NT2/D1 (cell line): ENCODE data around the gene DNALI1.
A peak's percentile ranks its signal among the peaks of the same experiment; 100 is the strongest.
"Not testable (repeated sequence)": the region's sequence is repeated elsewhere in the genome, so short reads cannot be mapped to it uniquely, and the experiment has no call there.

Experiments
- DNase-seq: peaks from one replicate; pipeline ENCODE4 v3.0.0-alpha.2; 2011; ENCODE audit warnings: low read depth, low spot score
- H3K27me3 ChIP-seq: 2 replicates; pipeline ENCODE4 v1.6.0; 2011; ENCODE audit warnings: mild to moderate bottlenecking; ENCODE audit not compliant: insufficient read length, insufficient read depth
- H3K36me3 ChIP-seq: 2 replicates; pipeline ENCODE4 v1.6.1; 2011; ENCODE audit warnings: mild to moderate bottlenecking, low read length, mixed read lengths; ENCODE audit not compliant: insufficient read depth, insufficient read length
- H3K4me1 ChIP-seq: 2 replicates; pipeline ENCODE4 v1.5.1; 2011; ENCODE audit not compliant: insufficient read depth, insufficient read length
- H3K4me3 ChIP-seq: 2 replicates; pipeline ENCODE4 v1.5.1; 2011; ENCODE audit warnings: low read depth; ENCODE audit not compliant: insufficient read length
- H3K9ac ChIP-seq: 2 replicates; pipeline ENCODE4 v1.6.0; 2011; ENCODE audit warnings: low read depth; ENCODE audit not compliant: insufficient read length
- H3K9me3 ChIP-seq: 2 replicates; pipeline ENCODE4 v1.5.1; 2011; ENCODE audit warnings: mild to moderate bottlenecking, low read length; ENCODE audit not compliant: insufficient read depth
- SUZ12 ChIP-seq: IDR thresholded peaks from 2 replicates; pipeline ENCODE4 v1.6.1; 2011; ENCODE audit not compliant: insufficient read length, insufficient read depth; ENCODE audit errors: extremely low read depth
- YY1 ChIP-seq: IDR thresholded peaks from 2 replicates; pipeline ENCODE4 v1.6.1; 2011; ENCODE audit not compliant: insufficient read length, insufficient read depth
- ZNF274 ChIP-seq: IDR thresholded peaks from 2 replicates; pipeline ENCODE4 v1.6.1; 2011; ENCODE audit warnings: mild to moderate bottlenecking, low read depth, low read length

The DNALI1 gene

GRCh38 chr1:37570528-37571334 lies 14.0 kb downstream of the DNALI1 start:
- H3K27me3 ChIP-seq = no peaks in the 10 kb centered on the region
- TF ChIP-seq SUZ12 (no peak), YY1 (no peak), ZNF274 (no peak)
- no peak overlapping the region for H3K4me3 ChIP-seq
- H3K36me3 ChIP-seq = peaks cover 98% of the 10 kb centered on the region
- H3K9me3 ChIP-seq = no peaks in the 10 kb centered on the region
- no peak overlapping the region for H3K9ac ChIP-seq
- no peaks in the 10 kb centered on the region for H3K4me1 ChIP-seq
- no peak for DNase-seq

GRCh38 chr1:37574834-37575480 lies 18.2 kb downstream of the DNALI1 start:
- Histone ChIP-seq H3K27me3 (no peaks in the 10 kb centered on the region), H3K36me3 (peaks cover 95% of the 10 kb centered on the region), H3K9me3 (no peaks in the 10 kb centered on the region), H3K9ac (no peak overlapping the region), H3K4me3 (no peak overlapping the region), H3K4me1 (no peaks in the 10 kb centered on the region)
- TF ChIP-seq ZNF274 = no peak
- TF ChIP-seq SUZ12 = no peak
- no peak for TF ChIP-seq YY1
- DNase-seq = no peak

GRCh38 chr1:37575692-37576091 lies 19.0 kb downstream of the DNALI1 start:
- DNase-seq = no peak

GRCh38 chr1:37584544-37584943 lies 27.8 kb downstream of the DNALI1 start:
- H3K27me3 ChIP-seq, H3K4me3 ChIP-seq, H3K4me1 ChIP-seq, H3K9ac ChIP-seq, DNase-seq, H3K9me3 ChIP-seq: not testable (repeated sequence)
- peaks cover 96% of the 10 kb centered on the region for H3K36me3 ChIP-seq

More at GRCh38 chr1:37575692-37576091, 19.0 kb downstream of the DNALI1 start:
- H3K4me1 ChIP-seq = no peaks in the 10 kb centered on the region
- no peaks in the 10 kb centered on the region for H3K27me3 ChIP-seq
- no peaks in the 10 kb centered on the region for H3K9me3 ChIP-seq
- H3K36me3 ChIP-seq = peaks cover 97% of the 10 kb centered on the region
- H3K4me3 ChIP-seq = no peak overlapping the region
- no peak for TF ChIP-seq YY1
- TF ChIP-seq ZNF274 = no peak
- no peak for TF ChIP-seq SUZ12
- H3K9ac ChIP-seq = no peak overlapping the region

GRCh38 chr1:37588939-37589338 lies 32.2 kb downstream of the DNALI1 start:
- H3K36me3 ChIP-seq = peaks cover 96% of the 10 kb centered on the region
- no peak for TF ChIP-seq YY1
- no peak for TF ChIP-seq SUZ12
- TF ChIP-seq ZNF274 = no peak

GRCh38 chr1:37593726-37594125 lies 37.0 kb downstream of the DNALI1 start:
- Histone ChIP-seq H3K36me3 (peaks cover 58% of the 10 kb centered on the region), H3K4me3 (no peak overlapping the region), H3K9ac (no peak overlapping the region)

More at GRCh38 chr1:37588939-37589338, 32.2 kb downstream of the DNALI1 start:
- no peak overlapping the region for H3K4me3 ChIP-seq
- no peaks in the 10 kb centered on the region for H3K9me3 ChIP-seq
- H3K4me1 ChIP-seq = no peaks in the 10 kb centered on the region
- H3K9ac ChIP-seq = no peak overlapping the region
- H3K27me3 ChIP-seq = no peaks in the 10 kb centered on the region
- no peak for DNase-seq

GRCh38 chr1:37595440-37596181 lies 38.9 kb downstream of the DNALI1 start, which contains the start of gene GNL2:
GNL2 (minus strand) TSS chr1:37595937; CDS start chr1:37595822, 115 bp downstream.
- TF ChIP-seq YY1 = no peak
- TF ChIP-seq SUZ12 = no peak
- no peak for TF ChIP-seq ZNF274
- peak within 1 kb of the TSS; percentile 87 for H3K4me3 ChIP-seq

More at GRCh38 chr1:37593726-37594125, 37.0 kb downstream of the DNALI1 start:
- no peak for DNase-seq
- TF ChIP-seq SUZ12 (no peak), YY1 (no peak), ZNF274 (no peak)
- no peaks in the 10 kb centered on the region for H3K9me3 ChIP-seq
- peaks cover 6% of the 10 kb centered on the region for H3K27me3 ChIP-seq
- no peaks in the 10 kb centered on the region for H3K4me1 ChIP-seq

More at GRCh38 chr1:37595440-37596181, 38.9 kb downstream of the DNALI1 start, which contains the start of gene GNL2:
- Histone ChIP-seq H3K9ac (peak within 1 kb of the TSS; percentile 94), H3K36me3 (peaks cover 42% of the 10 kb centered on the region), H3K27me3 (peaks cover 6% of the 10 kb centered on the region), H3K4me1 (no peaks in the 10 kb centered on the region), H3K9me3 (no peaks in the 10 kb centered on the region)
- DNase-seq = peak; percentile 99
